ENCODE data around the gene ITCH.

- no peak for TF ChIP-seq POLR2A (IDR thresholded peaks at IDR 0.05; ENCODE audit: control extremely low read depth in 1 of 2, low read depth in 2 of 2, low read length in 2 of 2)
- TF ChIP-seq, protein P1, sequence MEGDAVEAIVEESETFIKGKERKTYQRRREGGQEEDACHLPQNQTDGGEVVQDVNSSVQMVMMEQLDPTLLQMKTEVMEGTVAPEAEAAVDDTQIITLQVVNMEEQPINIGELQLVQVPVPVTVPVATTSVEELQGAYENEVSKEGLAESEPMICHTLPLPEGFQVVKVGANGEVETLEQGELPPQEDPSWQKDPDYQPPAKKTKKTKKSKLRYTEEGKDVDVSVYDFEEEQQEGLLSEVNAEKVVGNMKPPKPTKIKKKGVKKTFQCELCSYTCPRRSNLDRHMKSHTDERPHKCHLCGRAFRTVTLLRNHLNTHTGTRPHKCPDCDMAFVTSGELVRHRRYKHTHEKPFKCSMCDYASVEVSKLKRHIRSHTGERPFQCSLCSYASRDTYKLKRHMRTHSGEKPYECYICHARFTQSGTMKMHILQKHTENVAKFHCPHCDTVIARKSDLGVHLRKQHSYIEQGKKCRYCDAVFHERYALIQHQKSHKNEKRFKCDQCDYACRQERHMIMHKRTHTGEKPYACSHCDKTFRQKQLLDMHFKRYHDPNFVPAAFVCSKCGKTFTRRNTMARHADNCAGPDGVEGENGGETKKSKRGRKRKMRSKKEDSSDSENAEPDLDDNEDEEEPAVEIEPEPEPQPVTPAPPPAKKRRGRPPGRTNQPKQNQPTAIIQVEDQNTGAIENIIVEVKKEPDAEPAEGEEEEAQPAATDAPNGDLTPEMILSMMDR (IDR thresholded peaks at IDR 0.05; ENCODE audit: control extremely low read depth in 1 of 3, insufficient read depth in 1 of 3, low read depth in 1 of 3, low read length in 3 of 3): no peak
- no peak for TF ChIP-seq JUN (IDR thresholded peaks at IDR 0.05; ENCODE audit: low read depth, low read length)
- TF ChIP-seq, protein P2, sequence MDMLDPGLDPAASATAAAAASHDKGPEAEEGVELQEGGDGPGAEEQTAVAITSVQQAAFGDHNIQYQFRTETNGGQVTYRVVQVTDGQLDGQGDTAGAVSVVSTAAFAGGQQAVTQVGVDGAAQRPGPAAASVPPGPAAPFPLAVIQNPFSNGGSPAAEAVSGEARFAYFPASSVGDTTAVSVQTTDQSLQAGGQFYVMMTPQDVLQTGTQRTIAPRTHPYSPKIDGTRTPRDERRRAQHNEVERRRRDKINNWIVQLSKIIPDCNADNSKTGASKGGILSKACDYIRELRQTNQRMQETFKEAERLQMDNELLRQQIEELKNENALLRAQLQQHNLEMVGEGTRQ (IDR thresholded peaks at IDR 0.05; ENCODE audit: low read length): no peak
- no peak for TF ChIP-seq GABPA (IDR thresholded peaks at IDR 0.05; ENCODE audit: borderline replicate concordance, insufficient read depth, low read length)
- no peak for TF ChIP-seq RBBP5 (IDR thresholded peaks at IDR 0.05; ENCODE audit: borderline replicate concordance, low read depth, low read length)
These were observed 47.8 kb upstream of the ITCH start for GRCh38 chr20:34315236-34315635.
